T47D (cell line): Measurements from ENCODE around the gene PDCD2.
A peak's percentile ranks its signal among the peaks of the same experiment; 100 is the strongest.
"Not testable (repeated sequence)": the region's sequence is repeated elsewhere in the genome, so short reads cannot be mapped to it uniquely, and the experiment has no call there.

ENCODE experiments used
- DNase-seq, 2 experiments: peaks; one replicate each; pipeline versions ENCODE4 v3.0.0 to v3.0.0-alpha.2; 2011 to 2012; ENCODE audit warnings: low read depth in 1 of 2, low spot score in 1 of 2
- JUND ChIP-seq: IDR thresholded peaks from 2 replicates; pipeline ENCODE4 v1.6.1; 2012; ENCODE audit warnings: low read depth
- in situ Hi-C: cut with HindIII; loops from 2 replicates; pipeline ENCODE4 v1.10.0; 2016; ENCODE audit warnings: low sequenced_read_pairs, low pct_unique_long_range_greater_than_20kb

Gene PDCD2

GRCh38 chr6:170536671-170537070, 47.8 kb downstream of the PDCD2 start:
- in situ Hi-C loops = no loop called here

GRCh38 chr6:170535004-170535403, 49.4 kb downstream of the PDCD2 start:
- in situ Hi-C loops = no loop called here
- no peak for DNase-seq
- TF ChIP-seq JUND = no peak

More at GRCh38 chr6:170536671-170537070, 47.8 kb downstream of the PDCD2 start:
- DNase-seq = no peak
- TF ChIP-seq JUND = no peak

GRCh38 chr6:170533792-170534191, 50.6 kb downstream of the PDCD2 start:
- no peak for TF ChIP-seq JUND
- in situ Hi-C loops = no loop called here
- no peak for DNase-seq

GRCh38 chr6:170532867-170533488, 51.5 kb downstream of the PDCD2 start:
- TF ChIP-seq JUND = no peak
- no peak for DNase-seq
- in situ Hi-C loops = no loop called here

GRCh38 chr6:170529839-170530469, 54.5 kb downstream of the PDCD2 start:
- no peak for TF ChIP-seq JUND
- in situ Hi-C loops = no loop called here
- peak; percentile 28 to 78 for DNase-seq

- in situ Hi-C loops, DNase-seq: not testable (repeated sequence)
These were observed 56.4 kb downstream of the PDCD2 start for GRCh38 chr6:170527995-170528394.

GRCh38 chr6:170525795-170526194, 58.6 kb downstream of the PDCD2 start:
- TF ChIP-seq JUND = no peak
- in situ Hi-C loops = no loop called here
- DNase-seq = no peak
